Measurements from ENCODE around the gene DDX41.

- no peak for TF ChIP-seq CTCF (IDR thresholded peaks at IDR 0.05; ENCODE audit: extremely low read depth in 1 of 2, insufficient read depth in 1 of 2, low read depth in 1 of 2, low read length in 2 of 2)
- TF ChIP-seq EZH2 (IDR thresholded peaks at IDR 0.05; ENCODE audit: borderline replicate concordance, low read depth, low read length, severe bottlenecking): no peak
- no peak for TF ChIP-seq MAX (IDR thresholded peaks at IDR 0.05; ENCODE audit: insufficient read depth, insufficient read length)
- TF ChIP-seq POLR2AphosphoS5 (IDR thresholded peaks at IDR 0.05; ENCODE audit: insufficient read depth, low read depth, low read length): no peak
- TF ChIP-seq POLR2A (IDR thresholded peaks at IDR 0.05; ENCODE audit: low read depth, low read length): no peak
- no peak for TF ChIP-seq MYC (IDR thresholded peaks at IDR 0.05; ENCODE audit: low read depth, low read length)
- no peak for TF ChIP-seq FOS (IDR thresholded peaks at IDR 0.05; ENCODE audit: borderline replicate concordance, insufficient read depth, low read length)
- no peak for TF ChIP-seq GATA2 (IDR thresholded peaks at IDR 0.05; ENCODE audit: insufficient read depth, insufficient read length, low read depth, low read length)
Observed at GRCh38 chr5:177513500-177513899, 3.3 kb downstream of the DDX41 start.

Measured in endothelial cell of umbilical vein (primary cell).